Activated T-helper 17 cell treated with anti-CD3 and anti-CD28 coated beads, Interleukin-2, amount 50 U/mL, for 72 hours (primary cell): Measurements from ENCODE around the gene PKNOX2. TPM values are rescaled to one million over a fixed set of nuclear protein-coding genes. Genes with fewer than 3 reads are reported as not detected.

Experiments
- ATAC-seq: fragments of 150-1000 bp; cut with Tn5 transposase; replicated peaks from 2 replicates; pipeline ENCODE4 v1.10.0; 2021; ENCODE audit warnings: mild to moderate bottlenecking, moderate library complexity
- H3K27ac Mint-ChIP-seq: one replicate; pipeline ENCODE4 v1.8.0; 2022; ENCODE audit warnings: mixed read lengths
- H3K27me3 Mint-ChIP-seq: one replicate; pipeline ENCODE4 v1.8.0; 2022; ENCODE audit warnings: mixed read lengths
- H3K36me3 Mint-ChIP-seq: one replicate; pipeline ENCODE4 v1.8.0; 2022; ENCODE audit warnings: low read depth, mild to moderate bottlenecking, mixed read lengths
- H3K4me1 Mint-ChIP-seq: one replicate; pipeline ENCODE4 v1.8.0; 2022; ENCODE audit warnings: mixed read lengths
- H3K4me3 Mint-ChIP-seq: one replicate; pipeline ENCODE4 v1.8.0; 2022; ENCODE audit warnings: mild to moderate bottlenecking, mixed read lengths
- H3K9me3 Mint-ChIP-seq: one replicate; pipeline ENCODE4 v1.8.0; 2022; ENCODE audit warnings: mixed read lengths
- total RNA-seq, 2 donors: library from RNA; stranded (reverse); gene quantifications; one replicate each; pipeline ENCODE4 v1.2.3, GENCODE V29; 2022

The PKNOX2 gene
- total RNA-seq, 2 donors from 2014 or later = not detected

- Mint-ChIP-seq H3K27ac (no peak overlapping the region), H3K27me3 (peaks cover 12% of the 10 kb centered on the region), H3K9me3 (no peaks in the 10 kb centered on the region), H3K4me1 (no peaks in the 10 kb centered on the region), H3K4me3 (no peak overlapping the region), H3K36me3 (no peaks in the 10 kb centered on the region)
- peak; percentile 24 for ATAC-seq
Observed at GRCh38 chr11:125429174-125429707, 264.7 kb downstream of the PKNOX2 start.

GRCh38 chr11:125429807-125430678 is 265.5 kb downstream of the PKNOX2 start:
- Mint-ChIP-seq H3K9me3 (no peaks in the 10 kb centered on the region), H3K36me3 (no peaks in the 10 kb centered on the region), H3K27ac (no peak overlapping the region), H3K4me1 (no peaks in the 10 kb centered on the region), H3K27me3 (peaks cover 9% of the 10 kb centered on the region), H3K4me3 (no peak overlapping the region)
- ATAC-seq = no peak

GRCh38 chr11:125431009-125431408 is 266.5 kb downstream of the PKNOX2 start:
- peaks cover 11% of the 10 kb centered on the region for H3K27me3 Mint-ChIP-seq
- H3K4me1 Mint-ChIP-seq = no peaks in the 10 kb centered on the region
- H3K9me3 Mint-ChIP-seq = no peaks in the 10 kb centered on the region
- H3K36me3 Mint-ChIP-seq = no peaks in the 10 kb centered on the region
- no peak overlapping the region for H3K27ac Mint-ChIP-seq
- ATAC-seq = no peak
- H3K4me3 Mint-ChIP-seq = no peak overlapping the region

GRCh38 chr11:125431481-125431880 is 266.9 kb downstream of the PKNOX2 start:
- no peaks in the 10 kb centered on the region for H3K4me1 Mint-ChIP-seq
- H3K9me3 Mint-ChIP-seq = no peaks in the 10 kb centered on the region
- H3K27ac Mint-ChIP-seq = no peak overlapping the region
- no peak overlapping the region for H3K4me3 Mint-ChIP-seq
- peaks cover 11% of the 10 kb centered on the region for H3K27me3 Mint-ChIP-seq
- H3K36me3 Mint-ChIP-seq = no peaks in the 10 kb centered on the region
- no peak for ATAC-seq

GRCh38 chr11:125433454-125434121 is 269.0 kb downstream of the PKNOX2 start:
- H3K9me3 Mint-ChIP-seq = no peaks in the 10 kb centered on the region
- no peaks in the 10 kb centered on the region for H3K4me1 Mint-ChIP-seq
- no peak overlapping the region for H3K27ac Mint-ChIP-seq
- no peaks in the 10 kb centered on the region for H3K36me3 Mint-ChIP-seq
- H3K27me3 Mint-ChIP-seq = peaks cover 19% of the 10 kb centered on the region
- peak; percentile 44 for ATAC-seq
- H3K4me3 Mint-ChIP-seq = no peak overlapping the region

GRCh38 chr11:125435461-125436238 is 271.1 kb downstream of the PKNOX2 start:
- H3K27ac Mint-ChIP-seq = no peak overlapping the region
- H3K36me3 Mint-ChIP-seq = no peaks in the 10 kb centered on the region
- no peak for ATAC-seq
- H3K4me3 Mint-ChIP-seq = no peak overlapping the region
- H3K9me3 Mint-ChIP-seq = no peaks in the 10 kb centered on the region
- H3K4me1 Mint-ChIP-seq = no peaks in the 10 kb centered on the region
- peaks cover 30% of the 10 kb centered on the region for H3K27me3 Mint-ChIP-seq

GRCh38 chr11:125441648-125442410 is 277.3 kb downstream of the PKNOX2 start:
- Mint-ChIP-seq H3K4me1 (no peaks in the 10 kb centered on the region), H3K9me3 (no peaks in the 10 kb centered on the region), H3K27ac (no peak overlapping the region), H3K4me3 (no peak overlapping the region), H3K27me3 (peaks cover 45% of the 10 kb centered on the region), H3K36me3 (no peaks in the 10 kb centered on the region)
- ATAC-seq = no peak

GRCh38 chr11:125442946-125443345 is 278.4 kb downstream of the PKNOX2 start:
- no peak for ATAC-seq
- H3K4me1 Mint-ChIP-seq = no peaks in the 10 kb centered on the region
- H3K4me3 Mint-ChIP-seq = no peak overlapping the region
- H3K36me3 Mint-ChIP-seq = no peaks in the 10 kb centered on the region
- peaks cover 41% of the 10 kb centered on the region for H3K27me3 Mint-ChIP-seq
- no peak overlapping the region for H3K27ac Mint-ChIP-seq
- H3K9me3 Mint-ChIP-seq = no peaks in the 10 kb centered on the region

- no peaks in the 10 kb centered on the region for H3K9me3 Mint-ChIP-seq
- no peak for ATAC-seq
- H3K4me3 Mint-ChIP-seq = no peak overlapping the region
- H3K27ac Mint-ChIP-seq = no peak overlapping the region
- no peaks in the 10 kb centered on the region for H3K4me1 Mint-ChIP-seq
- no peaks in the 10 kb centered on the region for H3K36me3 Mint-ChIP-seq
- H3K27me3 Mint-ChIP-seq = peaks cover 37% of the 10 kb centered on the region
Observed at GRCh38 chr11:125443767-125444311, 279.3 kb downstream of the PKNOX2 start.

GRCh38 chr11:125445731-125446130 is 281.2 kb downstream of the PKNOX2 start:
- Mint-ChIP-seq H3K36me3 (no peaks in the 10 kb centered on the region), H3K27ac (no peak overlapping the region), H3K4me3 (no peak overlapping the region), H3K27me3 (peaks cover 29% of the 10 kb centered on the region), H3K9me3 (no peaks in the 10 kb centered on the region), H3K4me1 (no peaks in the 10 kb centered on the region)
- ATAC-seq = no peak

- Mint-ChIP-seq H3K4me3 (no peak overlapping the region), H3K27ac (no peak overlapping the region), H3K36me3 (no peaks in the 10 kb centered on the region), H3K27me3 (peaks cover 24% of the 10 kb centered on the region), H3K9me3 (no peaks in the 10 kb centered on the region), H3K4me1 (no peaks in the 10 kb centered on the region)
- ATAC-seq = no peak
Observed at GRCh38 chr11:125446279-125446678, 281.7 kb downstream of the PKNOX2 start.

- Mint-ChIP-seq H3K36me3 (no peaks in the 10 kb centered on the region), H3K4me1 (no peaks in the 10 kb centered on the region), H3K4me3 (no peak overlapping the region), H3K27ac (no peak overlapping the region), H3K9me3 (no peaks in the 10 kb centered on the region), H3K27me3 (peaks cover 16% of the 10 kb centered on the region)
- no peak for ATAC-seq
Observed at GRCh38 chr11:125447721-125448120, 283.2 kb downstream of the PKNOX2 start.

GRCh38 chr11:125448136-125448535 is 283.6 kb downstream of the PKNOX2 start:
- Mint-ChIP-seq H3K9me3 (no peaks in the 10 kb centered on the region), H3K4me3 (no peak overlapping the region), H3K27me3 (peaks cover 16% of the 10 kb centered on the region), H3K4me1 (no peaks in the 10 kb centered on the region), H3K36me3 (no peaks in the 10 kb centered on the region), H3K27ac (no peak overlapping the region)
- ATAC-seq = no peak
